ENCODE results near the gene TBCB.
"Not testable (repeated sequence)": the region's sequence is repeated elsewhere in the genome, so short reads cannot be mapped to it uniquely, and the experiment has no call there.

TBCB gene

DNA sequence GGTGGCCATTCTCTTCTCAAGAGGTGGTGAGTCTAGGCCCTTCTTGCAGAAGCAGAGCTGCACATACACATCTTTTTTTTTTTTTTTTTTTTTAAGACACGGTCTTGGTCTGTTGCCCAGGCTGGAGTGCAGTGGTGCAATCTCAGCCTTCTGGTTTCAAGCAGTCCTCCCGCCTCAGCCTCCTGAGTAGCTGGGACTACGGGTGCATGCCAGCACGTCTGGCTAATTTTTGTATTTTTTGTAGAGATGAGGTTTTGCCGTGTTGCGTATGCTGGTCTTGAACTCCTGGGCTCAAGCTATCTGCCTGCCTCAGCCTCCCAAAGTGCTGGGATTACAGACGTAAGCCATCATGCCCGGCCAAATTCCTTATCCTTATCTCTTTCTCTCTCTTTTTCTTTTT is 58.6 kb downstream of the TBCB start:
- DNase-seq, result not testable (repeated sequence)

Measured in inflammatory macrophage (primary cell).